Endothelial cell (in vitro differentiated cells): Measurements from ENCODE around the gene C1orf159. TPM values are rescaled to one million over a fixed set of nuclear protein-coding genes. Genes with fewer than 3 reads are reported as not detected.

ENCODE experiments used
- DNase-seq: peaks from one replicate; pipeline ENCODE4 v3.0.0; 2021; ENCODE audit warnings: low spot score
- H3K27ac Mint-ChIP-seq: one replicate; pipeline ENCODE4 v1.8.0; 2021; ENCODE audit warnings: mixed read lengths, inconsistent platforms; ENCODE audit not compliant: unreplicated experiment
- H3K27me3 Mint-ChIP-seq: one replicate; pipeline ENCODE4 v1.8.0; 2021; ENCODE audit warnings: mild to moderate bottlenecking, moderate library complexity, mixed read lengths, inconsistent platforms; ENCODE audit not compliant: unreplicated experiment
- H3K36me3 Mint-ChIP-seq: one replicate; pipeline ENCODE4 v1.8.0; 2021; ENCODE audit warnings: mild to moderate bottlenecking, low read depth, mixed read lengths, inconsistent platforms; ENCODE audit not compliant: unreplicated experiment
- H3K4me1 Mint-ChIP-seq: one replicate; pipeline ENCODE4 v1.8.0; 2021; ENCODE audit warnings: mild to moderate bottlenecking, mixed read lengths, inconsistent platforms; ENCODE audit not compliant: unreplicated experiment
- H3K4me3 Mint-ChIP-seq: one replicate; pipeline ENCODE4 v1.8.0; 2021; ENCODE audit warnings: mild to moderate bottlenecking, mixed read lengths, inconsistent platforms; ENCODE audit not compliant: unreplicated experiment
- H3K9me3 Mint-ChIP-seq: one replicate; pipeline ENCODE4 v1.8.0; 2021; ENCODE audit warnings: mixed read lengths, inconsistent platforms; ENCODE audit not compliant: unreplicated experiment
- CTCF ChIP-seq: fragments of 200-600 bp; sonication (generic); IDR thresholded peaks from one replicate; pipeline ENCODE4 v1.5.0; 2021; ENCODE audit warnings: antibody characterized with exemption; ENCODE audit not compliant: unreplicated experiment
- total RNA-seq: library from RNA; stranded (reverse); fragmentation: NEBNext Ultra II Directional; extraction: Animal tissue kit (Norgen Biotek cat#: 25700); gene quantifications from one replicate; pipeline ENCODE4 v1.2.1, GENCODE V29; 2021; ENCODE audit not compliant: unreplicated experiment

Gene C1orf159
- total RNA-seq, 1 donor from 2014 or later: 16.6 TPM

DNA sequence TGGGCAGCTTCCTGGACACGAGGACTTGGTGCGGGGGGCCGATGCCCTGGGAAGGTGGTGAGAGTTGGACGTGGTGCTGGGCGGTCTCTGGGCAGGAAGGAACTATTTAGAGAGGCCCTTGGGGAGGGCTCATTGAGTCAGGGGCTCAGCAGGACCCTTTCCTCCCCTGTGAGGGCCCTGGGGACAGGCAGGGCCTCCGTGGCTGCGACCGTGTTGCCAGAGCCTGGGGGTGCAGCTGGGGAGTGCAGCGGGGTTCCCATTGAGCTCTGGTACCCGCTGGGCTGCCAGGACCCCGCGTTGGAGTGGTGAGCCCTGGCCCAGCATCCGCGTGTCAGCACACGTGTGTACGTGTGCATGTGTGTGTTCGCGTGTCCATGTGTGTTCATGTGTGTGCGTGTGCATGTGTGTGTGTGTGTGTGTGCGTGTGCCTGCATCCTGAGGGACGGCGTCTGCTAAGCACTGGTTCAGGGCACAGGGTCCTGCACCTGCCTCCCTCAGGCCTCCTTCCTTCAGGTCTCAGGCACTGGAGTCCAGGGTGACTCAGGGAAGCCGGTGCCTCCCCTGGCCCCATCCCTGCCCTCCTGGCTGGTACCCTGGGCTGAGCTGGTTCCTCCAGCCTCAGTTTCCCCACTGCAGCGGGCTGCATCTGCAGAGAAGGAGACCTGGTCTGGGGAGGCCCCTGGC, 52.5 kb downstream of the C1orf159 start:
- Mint-ChIP-seq H3K36me3 (no peaks in the 10 kb centered on the region), H3K27me3 (peaks cover 10% of the 10 kb centered on the region), H3K4me3 (no peak overlapping the region), H3K27ac (no peak overlapping the region), H3K4me1 (no peaks in the 10 kb centered on the region), H3K9me3 (no peaks in the 10 kb centered on the region)
- DNase-seq: no peak
- no peak for TF ChIP-seq CTCF

DNA sequence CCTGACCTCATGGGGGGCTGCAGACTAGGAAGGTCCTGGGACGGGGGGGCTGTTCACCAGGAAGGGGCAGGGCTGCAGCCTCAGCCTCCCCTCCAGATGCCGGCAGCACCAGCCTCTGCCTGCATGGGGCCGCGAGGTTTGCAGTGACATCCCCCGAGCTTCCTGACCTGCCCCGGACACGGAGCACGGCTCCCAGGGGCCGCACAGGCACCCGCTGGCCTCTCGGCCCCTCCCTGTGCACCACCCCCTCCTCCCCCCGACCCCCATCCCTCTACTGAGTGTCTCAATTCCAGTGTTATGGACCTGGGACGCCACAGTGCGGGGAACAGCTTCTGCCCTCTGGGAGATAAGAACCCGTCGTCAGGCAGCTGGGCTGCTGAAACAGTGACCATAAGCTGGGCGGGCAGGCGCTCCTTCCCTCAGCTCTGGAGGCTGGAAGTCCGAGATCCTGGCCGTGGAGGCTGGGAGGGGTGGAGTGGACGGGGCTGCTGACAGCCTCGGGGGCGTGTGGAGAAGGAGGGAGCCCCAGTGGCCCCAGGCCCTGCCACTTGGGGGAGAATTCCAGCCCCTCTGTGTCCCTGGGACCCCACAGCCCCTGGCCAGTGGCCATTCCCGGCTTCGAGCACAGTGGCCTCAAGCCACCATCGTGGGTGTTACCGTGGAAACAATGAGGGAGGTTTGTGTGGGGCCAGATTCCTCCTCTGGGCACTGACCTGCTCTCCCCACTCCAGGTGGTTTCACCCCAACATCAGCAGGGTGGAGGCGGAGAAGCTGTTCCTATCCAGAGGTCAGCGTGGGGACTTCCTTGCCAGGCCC, 53.3 kb downstream of the C1orf159 start:
- no peak for DNase-seq
- no peak for TF ChIP-seq CTCF
- no peaks in the 10 kb centered on the region for H3K36me3 Mint-ChIP-seq
- peaks cover 2% of the 10 kb centered on the region for H3K4me1 Mint-ChIP-seq
- no peak overlapping the region for H3K27ac Mint-ChIP-seq
- peaks cover 6% of the 10 kb centered on the region for H3K27me3 Mint-ChIP-seq
- no peaks in the 10 kb centered on the region for H3K9me3 Mint-ChIP-seq
- no peak overlapping the region for H3K4me3 Mint-ChIP-seq

- peaks cover 2% of the 10 kb centered on the region for H3K4me1 Mint-ChIP-seq
- no peak for DNase-seq
- no peak overlapping the region for H3K4me3 Mint-ChIP-seq
- no peak overlapping the region for H3K27ac Mint-ChIP-seq
- no peak for TF ChIP-seq CTCF
- H3K9me3 Mint-ChIP-seq: no peaks in the 10 kb centered on the region
- H3K36me3 Mint-ChIP-seq: no peaks in the 10 kb centered on the region
- H3K27me3 Mint-ChIP-seq: peaks cover 6% of the 10 kb centered on the region
Observed at GRCh38 chr1:1061682-1062345, 54.1 kb downstream of the C1orf159 start.

DNA sequence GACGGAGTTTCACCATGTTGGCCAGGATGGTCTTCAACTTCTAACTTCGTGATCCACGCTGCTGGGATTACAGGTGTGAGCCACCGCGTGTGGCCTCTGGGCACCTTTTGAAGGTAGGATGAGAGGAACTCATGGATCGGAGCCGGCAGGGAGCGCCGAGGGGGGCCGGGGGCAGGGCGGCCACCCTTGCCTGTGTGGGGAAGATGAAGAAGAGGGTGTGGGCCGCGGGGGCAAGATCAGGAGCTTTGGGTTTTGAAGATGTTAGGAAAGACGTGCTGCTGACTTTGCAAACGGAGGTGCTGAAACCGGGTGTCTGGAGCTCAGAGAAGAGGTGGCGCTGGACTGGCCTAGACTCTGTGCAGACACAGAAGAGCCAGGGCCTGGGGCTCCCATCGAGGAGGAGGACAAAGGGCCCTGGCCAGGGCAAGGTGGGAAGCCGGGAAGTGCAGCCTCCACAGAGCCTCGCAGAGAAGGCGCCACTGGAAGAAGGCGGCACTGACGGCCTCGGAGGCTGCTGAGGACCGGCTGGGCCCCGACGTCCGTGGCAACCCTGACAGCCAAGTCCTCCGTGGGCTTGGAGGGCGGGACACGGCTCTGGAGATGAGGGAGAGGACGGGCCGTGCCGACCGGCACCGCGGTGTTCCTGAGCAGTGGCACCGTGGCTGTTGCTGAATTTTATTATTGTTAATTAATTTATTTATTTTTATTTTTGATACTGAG, 55.4 kb downstream of the C1orf159 start:
- Mint-ChIP-seq H3K4me3 (no peak overlapping the region), H3K4me1 (peaks cover 2% of the 10 kb centered on the region), H3K9me3 (no peaks in the 10 kb centered on the region), H3K27ac (no peak overlapping the region), H3K27me3 (peaks cover 12% of the 10 kb centered on the region), H3K36me3 (peaks cover 3% of the 10 kb centered on the region)
- DNase-seq: no peak
- no peak for TF ChIP-seq CTCF
